Measurements from ENCODE around the gene PSMC4.

Gene PSMC4

DNA sequence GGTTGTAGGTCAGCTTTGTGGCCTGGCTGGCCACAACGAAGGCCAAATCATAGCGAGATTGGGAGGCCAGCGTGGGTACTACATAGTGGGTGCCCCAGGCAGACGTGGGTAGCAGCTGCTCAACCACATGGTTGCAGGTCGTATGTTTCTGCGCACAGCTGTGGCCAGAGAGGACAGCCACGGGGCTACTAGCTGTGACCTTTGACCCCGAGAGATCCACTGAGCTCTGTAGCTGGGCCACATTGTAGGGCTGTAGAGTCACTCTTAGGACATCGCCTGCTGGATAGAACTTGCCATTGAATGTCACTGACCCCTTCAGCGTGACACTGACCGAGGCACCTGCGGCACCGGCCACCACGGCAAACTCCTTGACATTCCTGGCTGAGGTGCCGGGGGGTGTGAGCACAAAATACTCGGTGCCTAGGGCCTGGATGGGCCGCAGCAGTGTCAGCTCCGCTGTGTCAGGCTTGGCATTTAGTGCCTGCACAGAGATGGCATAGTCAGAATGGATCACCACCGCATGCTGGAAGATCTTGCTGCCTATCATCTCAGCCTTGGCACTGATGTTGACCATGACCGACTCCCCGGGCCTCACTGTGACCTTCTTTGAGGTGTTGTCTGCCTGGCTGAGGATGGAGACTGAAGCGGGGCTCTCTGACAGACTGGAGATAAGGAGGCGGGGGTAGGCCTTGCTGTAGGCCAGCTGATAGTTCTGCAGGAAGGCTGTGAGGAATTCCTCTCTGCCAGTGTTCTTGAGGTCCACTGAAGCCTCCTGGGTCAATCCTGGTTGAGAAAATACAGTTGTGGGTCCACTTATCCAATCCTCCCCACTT, 43.2 kb upstream of the PSMC4 start:
- H3K4me3 ChIP-seq (replicated peaks; ENCODE audit: low read depth, low read length), result no peak overlapping the region
- TF ChIP-seq, protein P1, sequence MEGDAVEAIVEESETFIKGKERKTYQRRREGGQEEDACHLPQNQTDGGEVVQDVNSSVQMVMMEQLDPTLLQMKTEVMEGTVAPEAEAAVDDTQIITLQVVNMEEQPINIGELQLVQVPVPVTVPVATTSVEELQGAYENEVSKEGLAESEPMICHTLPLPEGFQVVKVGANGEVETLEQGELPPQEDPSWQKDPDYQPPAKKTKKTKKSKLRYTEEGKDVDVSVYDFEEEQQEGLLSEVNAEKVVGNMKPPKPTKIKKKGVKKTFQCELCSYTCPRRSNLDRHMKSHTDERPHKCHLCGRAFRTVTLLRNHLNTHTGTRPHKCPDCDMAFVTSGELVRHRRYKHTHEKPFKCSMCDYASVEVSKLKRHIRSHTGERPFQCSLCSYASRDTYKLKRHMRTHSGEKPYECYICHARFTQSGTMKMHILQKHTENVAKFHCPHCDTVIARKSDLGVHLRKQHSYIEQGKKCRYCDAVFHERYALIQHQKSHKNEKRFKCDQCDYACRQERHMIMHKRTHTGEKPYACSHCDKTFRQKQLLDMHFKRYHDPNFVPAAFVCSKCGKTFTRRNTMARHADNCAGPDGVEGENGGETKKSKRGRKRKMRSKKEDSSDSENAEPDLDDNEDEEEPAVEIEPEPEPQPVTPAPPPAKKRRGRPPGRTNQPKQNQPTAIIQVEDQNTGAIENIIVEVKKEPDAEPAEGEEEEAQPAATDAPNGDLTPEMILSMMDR (IDR thresholded peaks at IDR 0.05; ENCODE audit: low read depth, low read length, missing control alignments), result no peak
- DNase-seq (ENCODE audit: extremely low read depth, low read depth), result no peak

- no peak for DNase-seq (ENCODE audit: extremely low read depth, low read depth)
- TF ChIP-seq, protein P1 (IDR thresholded peaks at IDR 0.05; ENCODE audit: low read depth, low read length, missing control alignments), result no peak
- H3K4me3 ChIP-seq (replicated peaks; ENCODE audit: low read depth, low read length), result no peak overlapping the region
Observed at GRCh38 chr19:39928357-39928725, 42.6 kb upstream of the PSMC4 start.

DNA sequence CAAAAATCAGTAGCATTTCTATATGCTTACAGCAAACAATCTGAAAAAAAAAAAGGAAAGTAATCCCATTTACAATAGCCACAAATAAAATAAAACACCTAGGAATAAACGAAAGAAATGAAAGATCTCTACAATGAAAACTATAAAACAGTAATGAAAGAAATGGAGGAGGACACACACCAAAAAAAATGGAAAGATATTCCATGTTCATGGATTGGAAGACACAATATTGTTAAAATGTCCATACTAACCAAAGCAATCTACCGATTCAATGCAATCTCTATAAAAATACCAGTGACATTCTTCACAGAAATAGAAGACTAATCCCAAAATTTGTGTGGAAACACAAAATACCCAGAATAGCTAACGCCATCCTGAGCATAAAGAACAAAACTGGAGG, 41.2 kb upstream of the PSMC4 start:
- no peak for DNase-seq (ENCODE audit: extremely low read depth, low read depth)
- H3K4me3 ChIP-seq (replicated peaks; ENCODE audit: low read depth, low read length), result no peak overlapping the region
- TF ChIP-seq, protein P1 (IDR thresholded peaks at IDR 0.05; ENCODE audit: low read depth, low read length, missing control alignments), result no peak

GRCh38 chr19:39934584-39935363, 36.2 kb upstream of the PSMC4 start, which contains the start of gene FCGBP:
TSS of gene FCGBP (minus strand) at chr19:39934634.
- H3K4me3 ChIP-seq (replicated peaks; ENCODE audit: low read depth, low read length), result no peak within 1 kb of the TSS
- no peak for DNase-seq (ENCODE audit: extremely low read depth, low read depth)
- TF ChIP-seq, protein P1 (IDR thresholded peaks at IDR 0.05; ENCODE audit: low read depth, low read length, missing control alignments), result no peak

- TF ChIP-seq, protein P1 (IDR thresholded peaks at IDR 0.05; ENCODE audit: low read depth, low read length, missing control alignments), result peak; percentile 8
- DNase-seq (ENCODE audit: extremely low read depth, low read depth), result no peak
Observed at GRCh38 chr19:39935364-39935661, 35.7 kb upstream of the PSMC4 start.

GRCh38 chr19:39936020-39936419, 34.9 kb upstream of the PSMC4 start:
- DNase-seq (ENCODE audit: extremely low read depth, low read depth), result no peak
- H3K4me3 ChIP-seq (replicated peaks; ENCODE audit: low read depth, low read length), result no peak overlapping the region
- TF ChIP-seq, protein P1 (IDR thresholded peaks at IDR 0.05; ENCODE audit: low read depth, low read length, missing control alignments), result no peak

More at GRCh38 chr19:39935364-39935661, 35.7 kb upstream of the PSMC4 start:
- H3K4me3 ChIP-seq (replicated peaks; ENCODE audit: low read depth, low read length), result no peak overlapping the region

Data from HFF-Myc (cell line).